ENCODE data around the gene MLN. TPM values are rescaled to one million over a fixed set of nuclear protein-coding genes. Genes with fewer than 3 reads are reported as not detected.

Gene MLN
- total RNA-seq, 4 donors from 2014 or later, result not detected

- Histone ChIP-seq H3K4me1 (no peaks in the 10 kb centered on the region), H3K4me3 (no peak overlapping the region), H3K9me3 (no peaks in the 10 kb centered on the region), H3K27ac (no peak overlapping the region), H3K27me3 (no peaks in the 10 kb centered on the region), H3K36me3 (no peaks in the 10 kb centered on the region)
- intact Hi-C loops (cut with DNase I; ENCODE audit: low total_unique reads), result no loop called here
- TF ChIP-seq POLR2A (IDR thresholded peaks at IDR 0.05), result no peak
- TF ChIP-seq CTCF (IDR thresholded peaks at IDR 0.05), result no peak
- DNase-seq, result no peak
These were observed 8.7 kb downstream of the MLN start for GRCh38 chr6:33794910-33795623.

- no peak overlapping the region for H3K27ac ChIP-seq
- DNase-seq, result no peak
- no peaks in the 10 kb centered on the region for H3K27me3 ChIP-seq
- TF ChIP-seq POLR2A (IDR thresholded peaks at IDR 0.05) (no peak), CTCF (IDR thresholded peaks at IDR 0.05) (no peak)
- no peak overlapping the region for H3K4me3 ChIP-seq
- H3K9me3 ChIP-seq, result no peaks in the 10 kb centered on the region
- intact Hi-C loops (cut with DNase I; ENCODE audit: low total_unique reads), result no loop called here
- no peaks in the 10 kb centered on the region for H3K36me3 ChIP-seq
- H3K4me1 ChIP-seq, result no peaks in the 10 kb centered on the region
These were observed 10.8 kb downstream of the MLN start for GRCh38 chr6:33792981-33793380.

GRCh38 chr6:33791620-33792019 is 12.2 kb downstream of the MLN start:
- no peak for DNase-seq
- TF ChIP-seq POLR2A (IDR thresholded peaks at IDR 0.05), result no peak
- intact Hi-C loops (cut with DNase I; ENCODE audit: low total_unique reads), result no loop called here
- Histone ChIP-seq H3K27ac (no peak overlapping the region), H3K27me3 (no peaks in the 10 kb centered on the region), H3K4me1 (peaks cover 5 to 6% of the 10 kb centered on the region in 2 donors), H3K36me3 (no peaks in the 10 kb centered on the region), H3K9me3 (no peaks in the 10 kb centered on the region), H3K4me3 (no peak overlapping the region)

GRCh38 chr6:33790910-33791309 is 12.9 kb downstream of the MLN start:
- no peaks in the 10 kb centered on the region for H3K27me3 ChIP-seq
- no peaks in the 10 kb centered on the region for H3K9me3 ChIP-seq
- no peak for TF ChIP-seq POLR2A (IDR thresholded peaks at IDR 0.05)
- TF ChIP-seq CTCF (IDR thresholded peaks at IDR 0.05), result no peak
- no peaks in the 10 kb centered on the region for H3K36me3 ChIP-seq
- no peak overlapping the region for H3K4me3 ChIP-seq
- no peak overlapping the region for H3K27ac ChIP-seq
- H3K4me1 ChIP-seq, result peaks cover 8 to 9% of the 10 kb centered on the region in 2 donors
- DNase-seq, result no peak
- intact Hi-C loops (cut with DNase I; ENCODE audit: low total_unique reads), result no loop called here

- H3K27me3 ChIP-seq, result no peaks in the 10 kb centered on the region
- no peak for TF ChIP-seq CTCF (IDR thresholded peaks at IDR 0.05)
- TF ChIP-seq POLR2A (IDR thresholded peaks at IDR 0.05), result no peak
- no peaks in the 10 kb centered on the region for H3K9me3 ChIP-seq
- intact Hi-C loops (cut with DNase I; ENCODE audit: low total_unique reads), result no loop called here
- H3K4me3 ChIP-seq, result no peak overlapping the region
- no peaks in the 10 kb centered on the region for H3K36me3 ChIP-seq
- no peak for DNase-seq
- H3K4me1 ChIP-seq, result peaks cover 8 to 15% of the 10 kb centered on the region in 2 donors
- no peak overlapping the region for H3K27ac ChIP-seq
These were observed 13.4 kb downstream of the MLN start for GRCh38 chr6:33790379-33790778.

Measured in uterus (tissue), 4 donors.